Epithelial cell of esophagus (primary cell): ENCODE results near the gene ACER3.
"Not testable (repeated sequence)": the region's sequence is repeated elsewhere in the genome, so short reads cannot be mapped to it uniquely, and the experiment has no call there.

Experiments
- DNase-seq: peaks from one replicate; pipeline ENCODE4 v3.0.0; 2010; ENCODE audit warnings: low read depth
- H3K4me3 ChIP-seq: 2 replicates; pipeline ENCODE4 v1.5.1; 2011; ENCODE audit warnings: mild to moderate bottlenecking, low read length, control low read depth
- TF ChIP-seq, protein P1 (sequence below): IDR thresholded peaks from 2 replicates; pipeline ENCODE4 v1.5.1; 2011; ENCODE audit warnings: low read depth, mild to moderate bottlenecking, low read length, control low read depth, inconsistent platforms; ENCODE audit not compliant: insufficient read depth; ENCODE audit errors: missing control alignments

ACER3 gene

DNA sequence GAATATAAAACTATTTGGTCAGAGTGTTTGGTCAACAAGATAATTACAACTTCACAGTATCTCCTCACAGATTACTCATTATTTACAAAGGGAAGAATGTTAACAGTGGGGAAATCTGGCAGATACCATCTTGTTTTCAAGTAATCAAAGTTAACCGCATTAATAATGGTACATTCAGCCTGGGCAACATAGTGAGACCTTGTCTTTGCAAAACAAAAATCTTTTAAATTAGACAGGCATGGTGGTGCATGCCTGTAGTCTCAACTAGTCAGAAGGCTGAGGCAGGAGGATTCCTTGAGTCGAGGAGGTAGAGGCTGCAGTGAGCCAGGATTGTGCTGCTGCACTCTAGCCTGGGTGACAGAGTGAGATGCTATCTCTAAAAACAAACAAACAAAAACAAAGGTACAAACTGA, 78.5 kb downstream of the ACER3 start:
- peak; percentile 74 for DNase-seq
- TF ChIP-seq, protein P1, sequence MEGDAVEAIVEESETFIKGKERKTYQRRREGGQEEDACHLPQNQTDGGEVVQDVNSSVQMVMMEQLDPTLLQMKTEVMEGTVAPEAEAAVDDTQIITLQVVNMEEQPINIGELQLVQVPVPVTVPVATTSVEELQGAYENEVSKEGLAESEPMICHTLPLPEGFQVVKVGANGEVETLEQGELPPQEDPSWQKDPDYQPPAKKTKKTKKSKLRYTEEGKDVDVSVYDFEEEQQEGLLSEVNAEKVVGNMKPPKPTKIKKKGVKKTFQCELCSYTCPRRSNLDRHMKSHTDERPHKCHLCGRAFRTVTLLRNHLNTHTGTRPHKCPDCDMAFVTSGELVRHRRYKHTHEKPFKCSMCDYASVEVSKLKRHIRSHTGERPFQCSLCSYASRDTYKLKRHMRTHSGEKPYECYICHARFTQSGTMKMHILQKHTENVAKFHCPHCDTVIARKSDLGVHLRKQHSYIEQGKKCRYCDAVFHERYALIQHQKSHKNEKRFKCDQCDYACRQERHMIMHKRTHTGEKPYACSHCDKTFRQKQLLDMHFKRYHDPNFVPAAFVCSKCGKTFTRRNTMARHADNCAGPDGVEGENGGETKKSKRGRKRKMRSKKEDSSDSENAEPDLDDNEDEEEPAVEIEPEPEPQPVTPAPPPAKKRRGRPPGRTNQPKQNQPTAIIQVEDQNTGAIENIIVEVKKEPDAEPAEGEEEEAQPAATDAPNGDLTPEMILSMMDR: no peak

DNA sequence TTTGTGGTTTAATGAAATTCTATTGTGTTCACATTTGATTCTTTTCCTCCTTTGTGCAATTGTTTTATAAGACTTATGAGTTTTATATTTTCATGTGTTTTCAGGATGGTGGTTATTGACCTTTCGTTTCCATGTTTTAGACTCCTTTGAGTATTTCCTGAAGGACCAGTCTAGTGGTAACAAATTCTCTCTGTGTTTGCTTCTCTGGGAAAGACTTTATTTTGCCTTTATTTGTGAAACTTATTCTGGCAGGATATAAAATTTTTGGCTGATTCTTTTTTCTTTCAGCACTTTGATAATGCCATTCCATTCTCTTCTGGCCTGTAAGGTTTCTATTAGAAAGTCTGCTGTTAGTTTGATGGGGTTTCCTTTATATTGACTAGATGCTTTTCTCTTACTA, 83.5 kb downstream of the ACER3 start:
- no peak overlapping the region for H3K4me3 ChIP-seq
- TF ChIP-seq, protein P1: no peak
- no peak for DNase-seq

More for the DNA sequence above, 78.5 kb downstream of the ACER3 start:
- no peak overlapping the region for H3K4me3 ChIP-seq

DNA sequence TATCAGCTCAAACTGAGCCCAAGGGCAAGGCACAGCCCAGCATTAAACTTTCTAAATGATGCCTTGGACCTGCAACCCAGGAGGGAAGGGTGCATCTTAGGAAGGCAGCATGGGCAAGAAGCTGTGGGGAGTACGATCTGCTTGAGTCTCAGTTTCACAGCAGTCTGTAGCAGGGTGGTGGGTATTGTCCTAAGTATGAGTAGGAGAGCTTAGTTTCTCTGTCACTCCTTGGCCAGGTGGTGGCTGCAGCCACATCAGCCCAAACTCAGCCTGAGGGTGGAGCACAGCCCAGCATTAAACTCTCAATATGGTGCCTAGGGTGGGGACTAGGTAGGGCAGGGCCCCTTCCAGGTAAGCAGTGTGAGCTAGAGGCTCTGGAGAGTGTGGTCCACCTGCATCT, 85.5 kb downstream of the ACER3 start:
- TF ChIP-seq, protein P1: no peak
- H3K4me3 ChIP-seq: no peak overlapping the region
- no peak for DNase-seq

DNA sequence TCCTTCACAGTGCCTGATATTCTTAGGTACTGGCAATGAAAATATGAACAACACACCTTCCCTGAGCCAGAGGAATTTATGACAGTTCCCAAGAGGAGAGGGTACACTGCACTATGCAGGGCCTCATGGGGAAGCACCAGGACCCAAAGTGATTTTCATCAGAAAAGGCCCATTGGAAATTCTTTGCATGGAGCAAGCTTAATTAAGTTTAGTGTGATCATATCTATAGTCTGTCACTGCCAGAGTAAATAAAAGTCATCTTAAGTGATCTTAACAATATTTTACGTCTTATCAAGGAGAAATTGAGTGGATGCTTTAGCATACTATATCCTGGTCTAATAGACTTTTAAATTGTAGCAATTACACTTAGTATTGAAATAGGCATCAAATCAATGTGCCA, 86.5 kb downstream of the ACER3 start:
- TF ChIP-seq, protein P1: no peak

DNA sequence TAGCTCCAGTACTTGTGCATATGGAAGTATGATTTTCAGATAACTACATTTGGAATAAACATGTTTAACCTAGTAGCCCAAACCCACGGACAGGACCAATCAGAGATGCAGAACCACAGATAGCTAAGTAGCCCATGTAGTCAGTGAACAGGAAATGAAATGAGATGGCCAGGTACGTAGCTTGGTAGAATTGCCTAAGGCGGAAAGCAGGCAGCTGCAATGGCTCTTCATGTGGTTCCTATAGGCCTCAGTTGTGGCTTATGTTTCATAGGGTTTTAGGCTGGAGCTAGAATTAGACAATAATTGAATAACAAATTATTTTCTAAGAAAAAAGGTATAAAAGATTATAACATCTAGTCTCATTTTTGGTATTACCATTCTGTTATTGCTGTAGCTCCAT, 87.1 kb downstream of the ACER3 start:
- TF ChIP-seq, protein P1: no peak
- DNase-seq: peak; percentile 8
- no peak overlapping the region for H3K4me3 ChIP-seq

More for the DNA sequence above, 86.5 kb downstream of the ACER3 start:
- no peak overlapping the region for H3K4me3 ChIP-seq
- no peak for DNase-seq

DNA sequence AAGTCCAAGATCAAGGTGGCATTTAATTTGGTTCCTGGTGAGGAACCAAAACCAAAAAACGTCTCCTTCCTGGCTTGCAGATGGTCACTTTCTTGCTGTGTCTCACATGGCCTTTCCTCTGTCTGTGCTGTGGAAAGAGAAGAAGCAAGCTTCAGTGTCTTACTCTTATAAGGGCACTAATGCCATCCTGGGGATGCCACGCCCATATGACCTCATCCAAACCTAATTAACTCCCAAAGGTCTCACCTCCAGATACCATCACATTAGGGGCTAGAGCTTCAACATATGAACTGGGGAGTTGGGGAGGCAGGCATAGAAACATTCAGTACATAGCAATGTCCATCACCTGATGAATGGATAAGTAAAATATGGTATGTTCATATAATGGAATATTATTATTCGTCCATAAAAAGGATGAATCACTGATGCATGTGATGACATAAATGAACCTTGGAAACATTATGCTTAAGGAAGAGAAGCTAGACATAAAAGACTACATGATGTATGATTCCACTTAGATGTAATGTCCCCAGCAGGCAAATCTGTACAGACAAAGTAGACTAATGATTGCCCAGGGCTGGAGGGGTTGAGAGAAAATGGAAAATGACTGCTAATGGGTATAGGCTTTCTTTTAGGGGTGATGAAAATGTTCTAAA, 94.9 kb downstream of the ACER3 start:
- TF ChIP-seq, protein P1: no peak
- H3K4me3 ChIP-seq: no peak overlapping the region
- DNase-seq: peak; percentile 23

DNA sequence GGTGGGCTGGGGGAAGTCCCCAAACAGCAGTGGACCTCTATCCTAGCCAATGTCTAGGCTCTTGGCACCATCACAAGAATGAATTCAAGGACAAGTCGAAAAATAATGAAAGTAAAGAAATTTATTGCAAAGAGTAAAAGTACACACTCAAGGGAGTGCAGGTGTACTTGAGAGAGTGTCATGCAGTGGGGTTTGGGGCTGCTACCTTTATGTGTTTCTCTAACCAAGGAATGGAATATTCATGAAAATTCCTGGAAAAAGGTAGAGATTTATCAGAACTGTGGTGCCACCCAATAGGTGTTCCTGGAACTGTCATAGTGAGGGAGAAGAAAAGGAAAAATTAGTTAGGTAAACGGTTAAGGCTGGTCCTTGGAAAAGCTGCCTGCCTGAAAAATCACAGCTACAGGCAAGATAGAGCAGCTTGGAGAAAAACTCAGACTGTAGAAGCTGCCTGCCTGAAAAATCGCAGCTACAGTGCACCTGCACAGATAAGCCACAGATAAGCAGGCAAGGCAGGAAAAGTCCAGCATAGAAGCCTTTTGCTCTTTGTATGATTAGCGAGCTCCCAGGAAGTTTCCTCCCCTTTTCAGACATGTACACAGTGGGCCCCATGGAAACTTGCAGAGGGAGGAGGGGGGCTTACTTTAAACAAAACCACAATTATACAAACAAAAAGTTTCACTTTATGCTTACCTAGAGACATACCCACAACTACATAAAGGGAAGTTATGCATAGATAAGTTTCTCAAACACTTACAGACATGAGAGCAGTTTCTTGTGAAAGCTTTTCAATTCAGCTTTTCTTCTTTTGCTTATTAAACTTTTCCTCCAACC, 102.1 kb downstream of the ACER3 start:
- TF ChIP-seq, protein P1: no peak
- H3K4me3 ChIP-seq: no peak overlapping the region
- no peak for DNase-seq

DNA sequence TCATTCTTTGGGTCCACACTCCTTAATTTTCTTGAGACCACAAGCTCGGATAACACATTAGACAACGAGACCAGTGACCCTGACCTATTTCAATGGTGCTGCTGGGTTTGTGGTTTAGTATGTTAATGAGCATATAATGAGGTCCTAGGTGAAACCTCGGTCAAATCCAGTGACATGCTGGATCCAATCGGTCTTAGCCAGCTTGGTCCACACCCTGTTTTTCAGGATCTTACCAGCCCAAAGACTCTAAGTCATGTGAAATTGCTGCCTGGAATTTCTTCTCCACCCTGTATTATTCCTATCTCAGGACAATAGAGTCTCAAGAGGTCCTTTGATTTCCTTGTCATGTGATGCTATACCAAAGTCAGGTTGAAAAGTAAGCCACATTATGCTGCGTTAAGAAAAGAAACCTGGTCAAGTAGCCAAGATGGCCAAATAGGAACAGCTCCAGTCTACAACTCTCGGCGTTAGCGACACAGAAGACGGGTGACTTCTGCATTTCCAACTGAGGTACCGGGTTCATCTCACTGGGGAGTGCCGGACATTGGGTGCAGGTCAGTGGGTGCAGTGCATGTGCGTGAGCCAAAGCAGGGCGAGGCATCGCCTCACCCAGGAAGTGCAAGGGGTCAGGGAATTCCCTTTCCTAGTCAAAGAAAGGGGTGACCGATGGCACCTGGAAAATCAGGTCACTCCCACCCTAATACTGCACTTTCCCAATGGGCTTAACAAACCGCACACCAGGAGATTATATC, 102.9 kb downstream of the ACER3 start:
- not testable (repeated sequence) for DNase-seq, H3K4me3 ChIP-seq
